ENCODE data around the gene FAM193A. TPM values are rescaled to one million over a fixed set of nuclear protein-coding genes. Genes with fewer than 3 reads are reported as not detected.

The FAM193A gene, protein sequence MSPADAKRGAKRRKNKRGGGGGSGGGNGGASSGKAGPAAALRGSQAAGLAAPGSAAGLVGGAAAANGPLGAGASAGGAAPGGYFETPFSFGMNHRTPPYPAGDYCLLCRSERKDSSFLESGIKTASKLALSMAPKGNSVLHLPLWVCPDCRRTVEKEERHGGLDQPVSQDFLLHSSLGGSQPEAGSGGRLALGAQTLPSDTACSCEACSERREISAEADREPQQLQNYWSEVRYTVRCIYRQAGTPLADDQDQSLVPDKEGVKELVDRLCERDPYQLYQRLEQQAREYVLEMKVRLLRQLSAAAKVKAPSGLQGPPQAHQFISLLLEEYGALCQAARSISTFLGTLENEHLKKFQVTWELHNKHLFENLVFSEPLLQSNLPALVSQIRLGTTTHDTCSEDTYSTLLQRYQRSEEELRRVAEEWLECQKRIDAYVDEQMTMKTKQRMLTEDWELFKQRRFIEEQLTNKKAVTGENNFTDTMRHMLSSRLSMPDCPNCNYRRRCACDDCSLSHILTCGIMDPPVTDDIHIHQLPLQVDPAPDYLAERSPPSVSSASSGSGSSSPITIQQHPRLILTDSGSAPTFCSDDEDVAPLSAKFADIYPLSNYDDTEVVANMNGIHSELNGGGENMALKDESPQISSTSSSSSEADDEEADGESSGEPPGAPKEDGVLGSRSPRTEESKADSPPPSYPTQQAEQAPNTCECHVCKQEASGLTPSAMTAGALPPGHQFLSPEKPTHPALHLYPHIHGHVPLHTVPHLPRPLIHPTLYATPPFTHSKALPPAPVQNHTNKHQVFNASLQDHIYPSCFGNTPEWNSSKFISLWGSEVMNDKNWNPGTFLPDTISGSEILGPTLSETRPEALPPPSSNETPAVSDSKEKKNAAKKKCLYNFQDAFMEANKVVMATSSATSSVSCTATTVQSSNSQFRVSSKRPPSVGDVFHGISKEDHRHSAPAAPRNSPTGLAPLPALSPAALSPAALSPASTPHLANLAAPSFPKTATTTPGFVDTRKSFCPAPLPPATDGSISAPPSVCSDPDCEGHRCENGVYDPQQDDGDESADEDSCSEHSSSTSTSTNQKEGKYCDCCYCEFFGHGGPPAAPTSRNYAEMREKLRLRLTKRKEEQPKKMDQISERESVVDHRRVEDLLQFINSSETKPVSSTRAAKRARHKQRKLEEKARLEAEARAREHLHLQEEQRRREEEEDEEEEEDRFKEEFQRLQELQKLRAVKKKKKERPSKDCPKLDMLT (N-terminal part only)
- 10 to 100 TPM; 16.7 to 18.9 (median 18.0) TPM for total RNA-seq

DNA sequence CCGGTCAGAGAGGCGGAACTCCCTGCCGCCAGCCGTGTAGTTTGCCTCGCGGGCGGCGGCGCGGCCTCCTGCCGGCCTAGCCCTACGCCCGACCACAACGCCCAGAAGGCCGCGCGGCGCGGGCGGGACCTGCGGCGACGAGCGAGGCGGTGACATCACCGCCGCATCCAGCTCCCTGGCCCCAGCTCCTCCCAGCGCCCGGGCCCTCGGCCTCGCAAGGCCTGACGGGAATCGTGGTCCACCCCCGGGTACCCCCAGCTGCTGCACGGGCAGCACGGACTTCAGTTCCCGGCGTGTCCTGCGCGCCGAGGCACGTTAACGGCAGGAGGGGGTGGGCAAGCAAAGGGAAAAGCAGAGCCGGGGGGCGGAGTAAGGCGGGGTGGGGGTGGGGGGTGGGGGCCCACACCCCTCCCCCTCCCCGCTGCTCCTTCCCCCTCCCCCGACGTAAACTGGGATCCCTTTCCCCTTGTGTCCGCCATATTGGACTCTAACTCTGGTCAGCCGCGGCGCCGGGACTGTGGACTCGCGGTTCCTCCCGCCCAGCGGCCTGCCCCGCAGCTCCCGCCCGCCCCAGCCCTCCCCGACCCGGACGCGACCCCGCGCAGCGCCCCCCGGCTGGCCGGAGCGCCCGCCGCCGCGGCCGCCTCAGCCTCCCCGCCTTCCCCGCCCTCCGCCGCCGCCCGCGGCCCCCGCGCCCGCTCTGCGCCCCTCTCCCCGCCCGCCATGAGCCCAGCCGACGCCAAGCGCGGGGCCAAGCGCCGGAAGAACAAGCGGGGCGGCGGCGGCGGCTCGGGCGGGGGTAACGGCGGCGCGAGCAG lies at the start of gene FAM193A:
Gene FAM193A, plus strand, starts transcription at position 455 of the 818 bp plus-strand sequence. Its CDS starts 269 bp downstream, at position 724.
- peak; percentile 48 to 75 for TF ChIP-seq POLR2A (IDR thresholded peaks at IDR 0.05)
- TF ChIP-seq, protein P1, sequence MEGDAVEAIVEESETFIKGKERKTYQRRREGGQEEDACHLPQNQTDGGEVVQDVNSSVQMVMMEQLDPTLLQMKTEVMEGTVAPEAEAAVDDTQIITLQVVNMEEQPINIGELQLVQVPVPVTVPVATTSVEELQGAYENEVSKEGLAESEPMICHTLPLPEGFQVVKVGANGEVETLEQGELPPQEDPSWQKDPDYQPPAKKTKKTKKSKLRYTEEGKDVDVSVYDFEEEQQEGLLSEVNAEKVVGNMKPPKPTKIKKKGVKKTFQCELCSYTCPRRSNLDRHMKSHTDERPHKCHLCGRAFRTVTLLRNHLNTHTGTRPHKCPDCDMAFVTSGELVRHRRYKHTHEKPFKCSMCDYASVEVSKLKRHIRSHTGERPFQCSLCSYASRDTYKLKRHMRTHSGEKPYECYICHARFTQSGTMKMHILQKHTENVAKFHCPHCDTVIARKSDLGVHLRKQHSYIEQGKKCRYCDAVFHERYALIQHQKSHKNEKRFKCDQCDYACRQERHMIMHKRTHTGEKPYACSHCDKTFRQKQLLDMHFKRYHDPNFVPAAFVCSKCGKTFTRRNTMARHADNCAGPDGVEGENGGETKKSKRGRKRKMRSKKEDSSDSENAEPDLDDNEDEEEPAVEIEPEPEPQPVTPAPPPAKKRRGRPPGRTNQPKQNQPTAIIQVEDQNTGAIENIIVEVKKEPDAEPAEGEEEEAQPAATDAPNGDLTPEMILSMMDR (IDR thresholded peaks at IDR 0.05 in 4 of 5, conservative IDR thresholded peaks at IDR 0.05 in 1 of 5): no peak
- peak within 1 kb of the TSS; percentile 73 to 99 (median 89) for H3K4me3 ChIP-seq
- H3K27ac ChIP-seq: peak within 1 kb of the TSS; percentile 88 to 97 (median 96)
- no peaks in the 10 kb centered on the region for H3K9me3 ChIP-seq
- H3K4me1 ChIP-seq: peaks cover 25 to 34% of the 10 kb centered on the region in 2 donors
- DNase-seq (peak; percentile 99), ATAC-seq (peak; percentile 78 to 80)
- in situ Hi-C loops (cut with MboI; ENCODE audit: low sequenced_read_pairs in 4 of 4) (no loop called here), intact Hi-C loops (cut with DNase I; ENCODE audit: low total_unique reads) (loop anchor here (1.0 to 10.0 kb wide), 7 partner anchors 60 to 328 kb away; partner anchors contain the start of genes CFAP99, MXD4 and ZFYVE28)
- H3K36me3 ChIP-seq: no peaks in the 10 kb centered on the region
- no peaks in the 10 kb centered on the region for H3K27me3 ChIP-seq

DNA sequence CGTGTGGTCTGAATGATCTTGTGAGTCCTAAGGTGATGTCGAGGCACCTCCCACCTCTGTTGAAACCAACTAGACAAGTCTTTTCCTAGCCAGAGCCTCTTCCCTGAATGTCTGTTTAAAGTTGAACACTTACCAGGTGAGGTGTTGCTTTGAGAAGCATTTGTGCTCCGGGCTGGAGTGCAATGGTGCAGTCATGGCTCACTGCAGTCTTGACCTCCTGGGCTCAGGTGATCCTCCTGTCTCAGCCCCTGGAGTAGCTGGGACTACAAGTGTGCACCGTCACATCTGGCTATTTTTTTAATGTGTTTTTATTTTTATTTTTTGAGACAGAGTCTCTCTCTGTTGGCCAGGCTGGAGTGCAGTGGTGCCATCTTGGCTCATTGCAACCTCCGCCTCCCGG lies 49.5 kb upstream of the FAM193A start:
- Histone ChIP-seq H3K4me3 (no peak overlapping the region), H3K27me3 (no peaks in the 10 kb centered on the region), H3K4me1 (peaks cover 42 to 43% of the 10 kb centered on the region in 2 donors), H3K27ac (no peak overlapping the region), H3K9me3 (no peaks in the 10 kb centered on the region), H3K36me3 (peaks cover 0 to 14% of the 10 kb centered on the region in 2 donors)
- DNase-seq (no peak), ATAC-seq (no peak)
- intact Hi-C loops (cut with DNase I; ENCODE audit: low total_unique reads): no loop called here
- no peak for TF ChIP-seq POLR2A (IDR thresholded peaks at IDR 0.05)
- TF ChIP-seq, protein P1 (IDR thresholded peaks at IDR 0.05 in 4 of 5, conservative IDR thresholded peaks at IDR 0.05 in 1 of 5): no peak
- in situ Hi-C loops (cut with MboI; ENCODE audit: low sequenced_read_pairs in 4 of 4): no loop called here

DNA sequence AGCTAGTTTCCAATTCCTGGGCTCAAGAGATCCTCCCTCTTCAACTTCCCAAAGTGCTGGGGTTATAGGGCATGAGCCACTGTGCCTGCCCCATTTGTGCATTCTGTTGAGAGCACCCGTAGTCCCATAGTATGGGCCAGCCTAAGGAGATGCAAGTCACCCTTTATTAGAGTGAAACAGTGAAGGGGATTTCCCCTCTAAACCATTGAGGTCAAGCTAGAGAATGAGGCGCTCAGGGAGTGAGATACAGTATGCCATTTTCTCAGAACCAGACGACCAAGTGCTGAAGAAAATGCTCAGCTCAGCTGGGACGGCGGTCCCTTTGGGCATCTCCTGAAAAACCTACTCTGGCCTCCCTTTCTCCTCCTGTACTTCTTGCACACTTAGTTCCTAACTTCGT lies 48.8 kb upstream of the FAM193A start:
- Histone ChIP-seq H3K27ac (no peak overlapping the region), H3K4me1 (peaks cover 35 to 36% of the 10 kb centered on the region in 2 donors), H3K4me3 (no peak overlapping the region), H3K9me3 (no peaks in the 10 kb centered on the region), H3K27me3 (no peaks in the 10 kb centered on the region), H3K36me3 (peaks cover 0 to 18% of the 10 kb centered on the region in 2 donors)
- in situ Hi-C loops (cut with MboI; ENCODE audit: low sequenced_read_pairs in 4 of 4) (no loop called here), intact Hi-C loops (cut with DNase I; ENCODE audit: low total_unique reads) (no loop called here)
- ATAC-seq (no peak), DNase-seq (no peak)
- TF ChIP-seq, protein P1 (IDR thresholded peaks at IDR 0.05 in 4 of 5, conservative IDR thresholded peaks at IDR 0.05 in 1 of 5): no peak
- no peak for TF ChIP-seq POLR2A (IDR thresholded peaks at IDR 0.05)

All from gastrocnemius medialis (tissue), 4 donors.